HG03558 (cell line): ENCODE measurements around the gene POMT2.

Experiments used
- ATAC-seq: cut with Tn5 transposase; IDR thresholded peaks from one replicate; pipeline ENCODE4 v1.9.1; 2021; ENCODE audit warnings: moderate number of reproducible peaks; ENCODE audit not compliant: unreplicated experiment; ENCODE audit errors: extremely low read depth

POMT2 gene

GRCh38 chr14:77248666-77249065, 72.0 kb downstream of the POMT2 start:
- no peak for ATAC-seq

- no peak for ATAC-seq
Observed at GRCh38 chr14:77246784-77247183, 73.9 kb downstream of the POMT2 start.

- ATAC-seq = no peak
Observed at GRCh38 chr14:77245820-77246219, 74.9 kb downstream of the POMT2 start.

- no peak for ATAC-seq
Observed at GRCh38 chr14:77243853-77244252, 76.8 kb downstream of the POMT2 start.

- ATAC-seq = no peak
Observed at GRCh38 chr14:77242752-77243151, 77.9 kb downstream of the POMT2 start.

- ATAC-seq = no peak
Observed at GRCh38 chr14:77241955-77242354, 78.7 kb downstream of the POMT2 start.

GRCh38 chr14:77240336-77240915, 80.3 kb downstream of the POMT2 start:
- ATAC-seq = no peak

GRCh38 chr14:77239412-77239811, 81.3 kb downstream of the POMT2 start:
- no peak for ATAC-seq

- ATAC-seq = no peak
Observed at GRCh38 chr14:77238996-77239395, 81.7 kb downstream of the POMT2 start.

- ATAC-seq = no peak
Observed at GRCh38 chr14:77238356-77238755, 82.3 kb downstream of the POMT2 start.

GRCh38 chr14:77236814-77237213, 83.9 kb downstream of the POMT2 start:
- no peak for ATAC-seq

GRCh38 chr14:77231721-77232120, 89.0 kb downstream of the POMT2 start:
- no peak for ATAC-seq

GRCh38 chr14:77230914-77231313, 89.8 kb downstream of the POMT2 start:
- ATAC-seq = no peak

GRCh38 chr14:77228056-77228455, 92.6 kb downstream of the POMT2 start:
- no peak for ATAC-seq

GRCh38 chr14:77225892-77226557, 94.7 kb downstream of the POMT2 start:
- ATAC-seq = no peak

- ATAC-seq = no peak
Observed at GRCh38 chr14:77225254-77225653, 95.4 kb downstream of the POMT2 start.
